Stimulated activated CD8-positive, alpha-beta memory T cell treated with anti-CD3 and anti-CD28 coated beads, Interleukin-7, amount 100 ng/mL, for 48 hours (primary cell): Measurements from ENCODE around the gene NRXN2.

ENCODE experiments used
- DNase-seq, 2 donors: peaks; one replicate each; pipeline ENCODE4 v3.0.0-alpha.2; 2020; ENCODE audit warnings: low read depth in 1 of 2; ENCODE audit errors: extremely low read depth in 1 of 2

NRXN2 gene

DNA sequence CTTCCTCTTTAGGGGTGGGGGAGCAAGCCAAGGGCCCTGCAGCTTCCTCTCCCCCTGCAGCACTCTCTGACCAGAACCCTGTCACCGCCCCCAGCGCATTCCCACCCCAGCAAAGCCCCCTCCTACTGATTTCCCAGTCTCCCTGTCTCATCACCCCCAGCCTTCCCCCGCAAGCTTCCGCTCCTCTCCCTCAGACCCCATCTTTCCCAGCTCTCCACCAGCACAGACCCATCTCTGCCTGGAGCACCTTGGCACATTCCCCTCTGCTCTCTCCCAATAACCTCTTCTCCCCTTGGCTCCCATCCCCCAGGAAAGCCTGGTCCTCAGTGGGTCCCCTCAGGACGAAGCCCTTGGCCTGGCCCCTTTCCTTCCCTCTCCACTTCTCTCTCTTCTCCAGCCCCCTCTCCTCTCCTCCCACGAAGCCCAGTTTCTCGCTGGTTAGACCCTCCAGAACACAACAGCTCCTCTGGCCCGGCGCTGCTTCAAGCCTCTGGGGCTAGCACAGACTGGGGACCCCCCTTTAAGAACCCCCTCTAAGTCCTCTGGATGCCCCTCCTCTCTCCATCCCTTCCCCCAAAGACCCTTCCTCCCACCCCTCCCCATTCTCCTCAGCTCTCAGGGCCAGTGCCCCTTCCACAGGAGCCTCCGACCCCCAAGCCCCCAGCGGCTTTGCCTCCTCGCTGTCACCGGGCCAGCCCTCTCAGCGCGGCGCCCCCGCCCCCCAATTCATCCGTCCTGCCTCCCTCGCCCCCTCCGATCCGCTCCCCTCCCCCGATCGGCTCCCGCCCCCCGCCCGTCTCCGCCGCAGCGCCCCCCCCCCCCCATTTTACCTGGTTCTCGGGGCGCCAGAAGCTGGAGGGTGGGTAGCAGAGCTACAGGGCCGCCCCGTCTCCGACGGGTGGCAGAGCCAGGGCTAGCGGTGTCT is 594 bp downstream of the NRXN2 start:
- no peak for DNase-seq

DNA sequence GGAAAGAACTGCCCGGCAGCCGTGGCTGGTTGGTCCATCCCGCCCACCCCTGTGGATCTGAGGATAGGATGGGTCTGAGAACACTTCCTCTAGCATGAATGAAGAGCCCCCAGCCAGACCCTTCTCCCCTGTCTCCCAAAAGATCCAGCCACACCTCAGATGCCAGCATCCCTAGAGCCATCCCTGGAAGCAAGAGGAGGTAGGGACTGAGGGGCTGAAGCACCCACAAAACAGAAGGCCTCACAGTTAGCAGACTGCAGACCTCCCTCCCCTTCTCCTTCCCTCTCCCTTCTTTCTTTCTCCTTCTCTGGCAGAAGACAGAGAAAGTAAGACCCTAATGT is 1.7 kb downstream of the NRXN2 start:
- DNase-seq, result no peak

DNA sequence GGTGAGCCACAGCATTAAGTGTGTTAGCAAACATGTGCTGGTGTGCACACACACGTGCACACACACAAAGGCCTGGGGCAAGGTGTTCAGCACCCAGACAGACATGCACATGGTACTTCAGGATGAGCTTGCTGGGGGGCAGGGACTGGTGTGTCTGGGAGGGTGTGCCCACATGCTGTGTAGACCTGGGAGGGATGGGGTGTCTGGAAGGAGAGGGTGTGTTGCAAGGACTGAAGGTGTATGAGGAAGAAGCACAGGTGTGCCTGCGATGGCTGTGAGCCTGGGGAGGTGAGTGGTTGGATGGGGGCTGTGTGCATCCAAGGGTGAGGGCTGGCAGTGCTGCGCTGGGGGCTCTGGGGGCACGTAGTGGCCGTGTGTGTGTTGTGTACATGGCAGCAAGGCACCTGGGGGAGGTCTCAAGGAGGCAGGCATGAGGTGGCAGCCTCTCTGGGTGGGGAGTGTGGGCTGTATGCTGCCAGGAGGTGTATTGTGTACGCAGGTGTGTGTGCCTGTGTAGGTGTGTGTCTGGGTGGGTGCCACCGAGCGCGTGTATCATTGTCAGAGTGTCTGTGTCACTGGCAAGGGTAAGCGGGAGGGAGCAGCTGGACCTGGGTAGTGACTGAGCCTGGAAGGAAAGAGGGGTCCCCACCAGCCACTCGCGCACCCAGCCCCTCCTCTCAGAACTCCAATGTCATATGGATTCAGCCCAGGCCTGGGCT is 2.2 kb downstream of the NRXN2 start:
- DNase-seq, result no peak

DNA sequence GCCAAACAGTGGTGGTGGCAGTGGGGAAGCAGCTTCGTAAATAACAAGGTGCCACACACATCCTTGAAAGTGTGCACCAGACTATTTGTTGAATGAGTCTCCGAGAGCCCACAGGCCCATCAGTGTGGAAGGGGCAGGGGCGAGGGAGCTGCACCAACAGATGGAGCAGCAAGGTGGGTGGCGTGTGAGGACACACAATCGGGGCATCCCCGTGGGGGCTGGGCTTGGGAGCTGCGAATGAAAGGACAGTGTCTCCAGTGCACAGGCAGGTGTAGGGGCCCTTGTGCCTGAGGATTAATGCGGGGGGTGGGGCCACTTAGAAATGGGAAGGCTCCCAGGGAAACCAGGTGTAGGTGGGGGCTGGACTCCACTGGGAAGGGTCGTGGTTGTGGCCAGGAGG is 2.8 kb downstream of the NRXN2 start:
- DNase-seq, result no peak

DNA sequence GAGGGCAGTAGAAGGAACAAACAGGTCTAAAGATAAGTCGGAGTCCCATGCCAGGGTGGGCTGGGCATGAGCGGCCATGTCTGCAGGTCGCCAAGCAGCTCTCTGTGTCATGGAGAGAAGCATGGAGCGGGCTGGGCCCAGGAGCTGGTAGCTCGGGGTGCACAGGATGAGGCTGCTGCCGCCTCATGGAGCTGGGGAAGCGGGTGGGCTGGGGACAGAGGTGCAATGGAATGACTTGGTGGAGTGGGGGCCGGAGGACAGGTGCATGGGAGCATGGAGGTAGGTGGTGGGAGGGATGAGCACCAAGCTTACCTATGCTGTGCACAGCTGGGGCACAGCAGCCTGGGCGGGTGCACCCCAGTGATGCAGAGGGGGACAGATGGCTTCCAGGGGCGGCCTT is 3.6 kb downstream of the NRXN2 start:
- DNase-seq, result no peak

DNA sequence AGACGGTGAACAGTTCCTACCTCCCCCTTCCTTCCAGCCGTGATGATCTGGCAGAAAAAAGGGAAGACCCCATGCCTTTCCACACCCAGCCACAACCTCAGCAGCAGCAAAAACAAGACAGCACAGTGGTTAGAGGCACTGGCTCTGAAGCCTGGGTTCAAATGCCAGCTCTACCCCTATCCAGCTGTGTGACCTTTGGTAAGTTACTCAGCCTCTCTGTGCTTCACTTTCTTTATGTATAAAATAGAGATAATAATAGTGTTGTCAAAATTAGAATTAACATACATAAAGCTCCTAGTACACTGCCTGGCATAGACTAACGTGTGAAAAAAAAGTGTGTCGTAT is 4.2 kb downstream of the NRXN2 start:
- no peak for DNase-seq

DNA sequence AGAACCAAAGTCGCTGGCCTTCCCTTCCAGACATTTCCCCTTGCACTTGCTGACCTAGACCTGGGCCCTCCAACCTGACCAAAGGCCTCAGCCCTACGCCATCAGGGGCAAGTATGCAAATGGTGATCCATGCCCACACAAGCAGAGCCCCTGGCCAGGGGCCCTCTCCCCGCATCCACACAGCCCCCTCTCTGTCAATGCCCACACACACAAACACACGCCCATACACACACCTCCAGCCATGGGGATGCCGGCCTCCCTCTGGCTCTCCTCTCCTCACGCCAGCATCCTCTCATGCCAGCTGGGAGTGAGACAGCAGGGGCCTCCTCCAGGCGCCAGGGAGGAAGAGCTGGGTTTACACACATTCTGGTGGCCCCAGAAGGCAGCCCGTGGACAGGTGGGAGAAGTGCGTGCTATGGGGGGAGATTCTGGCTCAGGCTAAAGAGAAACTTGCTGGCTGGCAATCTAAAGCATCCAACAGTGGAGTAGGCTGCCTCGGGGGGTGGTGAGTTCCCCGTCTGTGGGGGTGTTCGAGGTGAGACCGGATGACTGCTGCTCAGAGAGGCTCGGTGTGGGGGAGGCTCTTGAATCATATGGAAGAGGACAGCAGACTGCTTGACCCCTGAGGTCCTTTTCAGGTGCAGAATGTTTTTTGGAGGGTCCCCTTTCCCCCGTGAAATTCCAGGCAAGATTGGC is 4.8 kb downstream of the NRXN2 start:
- no peak for DNase-seq

DNA sequence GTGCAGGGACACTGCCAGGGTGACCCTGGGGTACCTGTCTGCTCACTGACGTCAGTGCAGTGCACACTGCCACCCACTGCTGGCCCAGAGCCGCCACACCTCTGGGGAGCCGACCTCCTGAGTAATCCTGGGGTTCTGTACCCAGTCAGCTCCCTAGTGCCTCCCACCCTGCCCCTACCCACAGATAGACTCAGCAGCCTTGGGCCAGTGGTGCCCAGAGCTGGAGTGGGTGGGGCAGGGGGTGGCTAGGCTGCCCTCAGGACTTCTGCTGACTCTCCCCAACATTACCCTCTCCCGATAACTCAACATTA is 5.8 kb downstream of the NRXN2 start:
- DNase-seq, result no peak

DNA sequence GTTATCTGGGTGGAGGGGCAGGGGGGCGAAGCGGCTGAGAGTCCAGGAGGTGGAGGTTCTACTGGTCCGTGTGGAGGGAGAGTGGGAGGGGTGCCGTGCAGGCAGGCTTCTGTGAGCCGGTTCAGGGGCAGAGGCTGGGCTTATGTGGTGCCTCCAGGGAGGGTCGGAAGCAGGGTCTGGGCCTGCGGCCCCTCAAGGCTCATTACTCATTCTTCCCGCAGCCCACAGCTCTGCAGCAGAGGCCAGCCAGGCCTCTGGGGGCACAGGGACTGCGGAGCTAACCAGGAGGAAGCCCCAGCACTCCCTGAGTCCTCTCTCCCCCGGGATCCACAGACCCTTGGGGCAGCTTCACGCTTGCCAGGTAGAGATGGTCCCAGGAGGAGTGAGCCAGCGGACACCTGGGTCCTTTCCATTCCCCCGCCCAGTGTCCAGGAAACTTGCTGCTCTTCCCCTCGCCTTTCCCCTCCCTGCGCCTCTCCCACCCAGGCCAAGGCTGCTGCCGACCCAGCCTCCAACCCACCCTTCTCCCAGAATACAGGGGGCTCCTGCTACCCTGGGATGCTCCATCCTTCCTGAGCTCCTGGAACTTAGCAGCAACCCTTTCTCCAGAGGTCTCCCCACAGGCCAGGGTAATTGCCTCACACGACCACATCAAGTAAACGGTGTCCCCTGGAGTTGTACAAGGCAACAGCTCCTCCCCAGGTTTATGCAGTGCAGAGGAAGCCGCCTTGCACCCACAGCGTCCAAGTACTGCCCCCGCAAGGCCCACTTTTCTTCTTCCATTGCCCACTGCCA is 6.3 kb downstream of the NRXN2 start:
- no peak for DNase-seq

DNA sequence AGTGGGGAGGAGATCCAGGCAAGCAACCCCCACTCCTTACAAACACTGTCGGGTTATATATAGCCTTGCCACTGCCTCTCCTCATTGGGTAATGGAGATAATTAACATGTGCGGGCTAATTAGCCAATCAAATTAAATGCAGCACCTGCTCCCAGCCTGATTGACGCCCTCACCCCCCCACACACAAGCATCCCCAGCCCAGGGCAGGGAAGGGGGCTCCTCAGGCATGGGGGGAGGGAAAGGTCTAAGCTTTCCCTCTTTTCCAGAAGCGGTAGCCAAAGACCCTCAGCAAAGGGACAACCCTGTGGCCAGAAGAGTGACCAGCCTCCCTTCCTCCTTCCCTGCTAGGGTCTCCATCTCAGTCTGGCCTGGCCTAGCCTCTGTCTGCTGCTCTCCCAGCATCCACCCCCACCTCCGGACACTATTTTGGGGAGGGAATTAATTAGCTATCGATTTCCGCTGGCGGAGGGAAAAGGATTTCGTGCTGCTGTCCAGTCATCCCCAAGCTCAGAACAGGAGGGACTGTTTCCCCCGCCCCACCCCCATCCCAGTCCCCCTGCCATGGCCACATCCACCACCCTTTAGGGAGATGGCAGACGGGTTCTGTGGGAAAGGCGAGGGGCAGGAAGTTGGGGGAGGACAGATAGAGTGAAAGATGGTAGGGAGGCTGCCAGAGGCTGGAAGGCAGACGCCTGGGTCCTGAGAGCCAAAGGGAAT is 7.1 kb downstream of the NRXN2 start:
- no peak for DNase-seq

DNA sequence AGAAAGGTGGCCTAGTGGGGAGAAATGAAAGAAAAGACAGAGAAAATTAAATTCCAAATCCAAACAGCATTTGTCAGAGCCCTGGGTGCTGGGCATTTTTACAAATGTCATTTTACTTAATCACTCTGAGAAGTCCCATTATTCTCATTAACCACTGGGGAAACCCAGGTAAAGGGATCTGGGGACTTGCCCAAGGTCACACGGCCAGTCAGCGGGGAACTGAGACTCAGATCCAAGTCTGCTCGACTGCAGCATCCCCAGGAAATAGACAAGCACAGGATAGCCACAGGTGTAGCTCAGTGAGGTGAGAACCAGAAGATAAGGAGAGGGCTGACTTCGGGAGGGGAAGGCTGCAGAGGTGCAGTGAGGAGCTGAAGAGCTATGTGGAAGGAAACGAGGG is 7.9 kb downstream of the NRXN2 start:
- no peak for DNase-seq

DNA sequence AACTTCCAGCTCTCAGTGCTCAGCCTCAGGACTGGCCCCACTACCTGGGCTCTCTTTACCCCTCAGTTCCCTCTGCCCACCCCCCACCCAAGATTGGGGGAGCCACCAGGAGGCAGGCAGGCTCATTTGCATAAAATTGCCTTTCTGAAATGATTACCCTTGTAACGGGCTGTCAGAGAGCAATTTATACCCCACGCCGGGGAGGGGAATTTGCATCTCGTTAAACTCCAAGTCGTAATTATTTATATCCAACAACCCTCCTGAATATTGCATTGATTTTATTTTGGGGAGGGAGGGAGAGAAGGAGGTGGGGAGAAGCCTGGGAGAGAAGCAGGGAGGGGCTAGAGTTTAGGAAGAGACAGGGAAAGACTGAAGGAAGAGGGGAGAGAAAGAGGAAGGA is 8.3 kb downstream of the NRXN2 start:
- DNase-seq, result no peak

DNA sequence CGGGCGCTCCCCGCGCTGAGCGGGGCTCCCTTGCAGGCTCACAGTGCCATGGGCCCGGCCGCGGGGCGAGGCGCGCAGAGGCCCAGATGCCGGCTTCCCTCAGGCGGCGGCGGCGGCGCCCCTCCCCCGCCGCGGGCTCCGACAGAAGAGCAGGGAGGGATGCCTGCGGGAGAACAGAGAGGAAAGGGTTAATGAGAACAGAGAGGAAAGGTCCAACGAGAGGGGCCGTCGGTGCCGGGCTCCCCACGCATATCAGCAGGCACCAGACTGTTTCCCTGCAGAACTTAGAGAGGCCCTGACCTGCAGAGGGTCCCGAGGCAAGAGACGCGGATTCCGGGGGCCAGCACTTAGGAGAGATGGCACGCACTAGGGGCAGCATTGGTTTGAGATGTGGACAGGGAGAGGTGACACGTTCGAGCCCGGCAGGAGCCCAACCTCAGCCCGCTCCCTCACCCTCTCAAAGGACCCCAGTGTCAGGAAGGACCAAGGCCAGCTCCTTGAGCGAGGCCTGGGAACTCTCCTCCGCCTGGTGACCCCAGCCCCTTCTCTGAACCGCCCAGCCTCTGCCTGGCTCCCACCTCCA is 9.1 kb downstream of the NRXN2 start:
- DNase-seq, result no peak

DNA sequence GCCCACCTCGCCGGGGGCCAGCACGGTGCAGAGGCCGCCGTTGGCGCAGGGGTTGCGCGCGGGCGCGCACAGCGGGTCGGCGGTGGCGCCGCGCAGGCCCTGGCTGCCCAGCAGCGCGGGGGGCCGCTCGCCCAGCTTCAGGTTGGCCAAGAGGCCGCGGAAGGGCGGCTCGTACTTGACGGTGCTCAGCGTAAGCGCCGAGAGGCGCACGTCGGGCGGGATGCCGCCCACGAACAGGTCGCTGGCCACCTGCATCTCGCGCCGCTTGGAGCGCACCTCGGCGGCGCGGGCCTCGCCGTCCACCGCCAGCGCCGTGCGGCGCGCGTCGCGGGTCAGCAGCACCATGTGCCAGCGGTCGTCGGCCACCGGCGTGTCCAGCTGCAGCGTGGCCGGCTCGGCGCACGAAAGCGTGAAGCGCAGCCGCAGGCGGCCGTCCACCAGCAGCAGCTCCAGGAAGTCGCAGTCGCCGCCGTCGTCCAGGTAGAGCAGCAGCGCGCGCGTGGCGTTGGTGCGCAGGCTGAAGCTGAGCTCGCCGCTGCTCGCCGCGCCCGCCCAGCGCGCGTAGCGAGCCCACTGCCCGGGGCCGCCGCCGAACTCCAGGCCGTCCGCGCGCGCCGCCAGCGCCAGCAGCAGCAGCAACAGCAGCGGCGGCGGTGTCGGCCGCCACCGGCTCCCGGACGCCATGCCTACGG is 9.8 kb downstream of the NRXN2 start:
- no peak for DNase-seq

DNA sequence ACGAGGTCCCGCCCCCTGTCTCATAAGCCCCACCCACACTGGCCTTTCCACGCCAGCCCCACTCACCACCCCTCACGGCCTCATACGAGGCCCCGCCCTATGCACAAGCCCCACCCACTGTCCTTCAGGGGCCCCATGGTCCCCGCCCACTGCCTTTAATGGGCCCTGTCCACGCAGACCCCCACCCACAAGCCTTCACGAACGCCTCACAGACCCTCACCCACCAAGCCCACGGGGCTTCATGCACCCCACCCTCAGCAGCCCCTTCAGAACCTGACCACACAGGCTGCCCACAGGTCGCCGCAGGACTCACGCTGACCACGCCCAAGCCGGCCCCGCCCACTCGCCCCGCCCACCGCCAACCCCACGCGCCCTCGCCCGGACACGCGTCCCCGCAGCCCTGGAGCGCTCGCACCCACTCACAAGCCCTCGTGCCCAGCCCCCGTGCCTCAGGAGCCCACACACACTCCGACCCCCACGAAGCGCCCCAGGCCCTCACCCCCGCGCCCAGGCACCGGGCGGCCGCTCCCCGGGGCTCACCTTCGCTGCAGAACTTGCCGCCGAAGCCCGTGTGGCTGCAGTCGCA is 10.5 kb downstream of the NRXN2 start:
- DNase-seq, result no peak

DNA sequence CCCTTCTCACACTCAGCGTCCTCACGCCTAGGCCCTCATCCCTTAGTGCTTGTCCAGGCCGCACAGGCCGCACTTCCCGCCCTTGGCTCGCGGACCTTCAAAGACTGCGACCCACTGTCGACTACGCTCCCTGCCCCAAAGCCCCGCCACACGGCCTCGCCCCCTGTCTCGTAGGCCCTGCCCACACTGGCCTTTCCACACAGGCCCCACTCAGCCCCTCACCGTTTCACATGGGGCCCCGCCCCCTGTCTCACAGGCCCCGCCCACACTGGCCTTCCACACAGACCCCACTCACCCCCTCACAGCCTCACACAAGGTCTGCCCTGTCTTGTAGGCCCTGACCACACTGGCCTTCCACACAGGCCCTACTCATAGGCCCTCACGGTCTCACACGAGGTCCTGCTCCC is 11.0 kb downstream of the NRXN2 start:
- no peak for DNase-seq

DNA sequence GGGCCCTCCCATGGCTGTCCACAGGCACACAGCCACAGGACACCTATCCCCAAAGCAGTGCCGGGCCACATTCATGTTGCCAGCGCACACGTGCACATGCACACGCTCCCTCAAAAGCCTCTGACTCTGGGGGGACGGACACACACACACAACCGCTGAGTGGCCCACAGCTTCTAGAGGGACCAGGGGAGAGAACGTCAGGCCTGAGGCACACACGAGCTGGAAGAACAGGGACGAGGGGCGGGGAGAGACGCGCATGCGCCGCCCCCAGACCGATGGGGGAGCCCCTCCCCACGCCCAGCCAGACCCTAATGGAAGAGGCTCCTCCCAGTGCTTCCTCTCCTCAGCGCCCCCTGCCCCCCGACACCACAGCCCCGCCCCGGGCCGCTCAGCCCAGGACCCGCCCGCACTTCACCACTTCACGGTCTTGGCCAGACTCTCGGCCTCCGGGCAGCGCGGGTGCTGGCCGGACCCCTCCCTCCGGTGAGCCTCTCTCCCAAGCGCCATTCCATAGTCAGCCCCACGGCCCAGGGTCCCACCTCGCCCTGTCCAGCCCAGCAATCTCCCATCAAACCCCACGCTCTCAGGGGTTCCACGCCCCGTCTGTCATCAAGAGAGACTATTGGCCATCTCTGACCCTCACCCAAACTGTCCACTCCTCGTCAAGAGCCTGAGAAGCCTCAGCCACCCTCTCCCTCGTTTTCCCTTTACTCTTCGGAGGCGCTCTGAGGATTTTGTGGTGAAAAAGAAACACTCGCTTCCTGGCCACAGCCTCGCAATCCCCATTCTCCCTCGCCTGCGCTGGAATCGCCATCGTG is 11.7 kb downstream of the NRXN2 start:
- DNase-seq, result no peak

DNA sequence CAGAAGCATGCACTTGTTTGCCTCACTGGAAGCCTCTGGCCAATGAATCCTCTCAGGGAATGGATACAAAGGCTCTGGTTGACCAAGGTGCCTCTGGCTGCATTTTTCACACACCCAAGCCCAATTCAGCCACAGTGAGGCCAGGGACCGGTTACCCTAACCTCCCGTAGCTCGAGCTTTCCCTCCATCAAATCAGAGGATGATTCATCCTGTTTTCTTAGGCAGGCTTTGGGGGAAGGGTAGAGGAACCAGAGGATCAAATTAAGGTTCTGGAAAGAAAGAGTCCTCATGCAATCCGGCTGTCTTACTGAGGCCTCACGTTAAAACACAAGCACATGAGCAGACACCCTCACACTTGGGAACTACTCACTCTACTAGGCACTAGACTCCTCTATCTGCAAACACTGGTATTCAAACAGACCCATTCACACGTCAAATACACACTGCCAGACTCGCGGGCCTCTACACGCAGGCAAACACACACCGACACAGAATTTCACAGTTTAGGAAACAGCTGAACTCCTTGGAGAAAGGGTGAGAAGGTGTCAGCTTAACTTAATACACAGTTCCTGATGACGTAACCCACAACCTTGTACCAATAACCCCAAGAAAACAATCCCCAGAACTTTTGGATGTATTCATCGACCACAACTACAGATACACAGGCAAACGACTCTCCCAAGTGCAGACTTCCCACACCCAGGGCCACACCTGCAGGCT is 12.4 kb downstream of the NRXN2 start:
- no peak for DNase-seq
